BE2C (cell line): ENCODE results near the gene PFDN2. TPM values are rescaled to one million over a fixed set of nuclear protein-coding genes. Genes with fewer than 3 reads are reported as not detected.

Source experiments
- DNase-seq: peaks from one replicate; pipeline ENCODE4 v3.0.0-alpha.2; 2020
- H3K27me3 ChIP-seq: fragments of 250-450 bp; sonication (Bioruptor Pico); 2 replicates; pipeline ENCODE4 v1.5.1; 2020; ENCODE audit warnings: mild to moderate bottlenecking
- H3K36me3 ChIP-seq: fragments of 250-450 bp; sonication (Bioruptor Pico); 2 replicates; pipeline ENCODE4 v1.5.1; 2020; ENCODE audit warnings: mild to moderate bottlenecking
- H3K4me1 ChIP-seq: fragments of 250-450 bp; sonication (Bioruptor Pico); 2 replicates; pipeline ENCODE4 v1.5.1; 2020
- H3K4me3 ChIP-seq: 2 replicates; pipeline ENCODE4 v1.5.1; 2011; ENCODE audit warnings: low read depth, low read length
- H3K9me3 ChIP-seq: fragments of 250-450 bp; sonication (Bioruptor Pico); 2 replicates; pipeline ENCODE4 v1.5.1; 2020
- CTCF ChIP-seq: IDR thresholded peaks from 2 replicates; pipeline ENCODE4 v1.5.1; 2012; ENCODE audit warnings: mild to moderate bottlenecking, low read depth, low read length
- polyA plus RNA-seq: library from polyadenylated mRNA; unstranded; fragments of >200 nt; gene quantifications from one replicate; pipeline ENCODE4 v1.2.1, GENCODE V29; 2012; ENCODE audit warnings: low read depth, missing spikeins; ENCODE audit not compliant: insufficient read length, insufficient read depth

PFDN2 gene
- 340 TPM for polyA plus RNA-seq

- peak; percentile 89 for DNase-seq
- H3K27me3 ChIP-seq = no peaks in the 10 kb centered on the region
- H3K9me3 ChIP-seq = no peaks in the 10 kb centered on the region
- peak within 1 kb of the TSS; percentile 91 for H3K4me3 ChIP-seq
- H3K4me1 ChIP-seq = peaks cover 8% of the 10 kb centered on the region
- peaks cover 24% of the 10 kb centered on the region for H3K36me3 ChIP-seq
- no peak for TF ChIP-seq CTCF
Measured at GRCh38 chr1:161117759-161118581, at the start of gene PFDN2, which contains the start of gene NIT1. Gene PFDN2, minus strand, starts transcription at chr1:161118037. Its CDS starts 11 bp downstream, at chr1:161118026. Gene NIT1, plus strand, starts transcription at chr1:161118105. Its CDS starts 72 bp downstream, at chr1:161118177.

GRCh38 chr1:161166669-161167548 is 49.1 kb upstream of the PFDN2 start:
- Histone ChIP-seq H3K4me1 (no peaks in the 10 kb centered on the region), H3K9me3 (no peaks in the 10 kb centered on the region), H3K36me3 (peaks cover 16% of the 10 kb centered on the region), H3K4me3 (peak overlapping the region; percentile 84), H3K27me3 (no peaks in the 10 kb centered on the region)
- peak; percentile 48 for DNase-seq
- TF ChIP-seq CTCF = no peak

- Histone ChIP-seq H3K4me3 (peak within 1 kb of the TSS; percentile 84), H3K9me3 (no peaks in the 10 kb centered on the region), H3K36me3 (peaks cover 7% of the 10 kb centered on the region), H3K4me1 (no peaks in the 10 kb centered on the region), H3K27me3 (no peaks in the 10 kb centered on the region)
- peak; percentile 72 for TF ChIP-seq CTCF
- peak; percentile 96 for DNase-seq
Measured at GRCh38 chr1:161165742-161166668, 48.2 kb upstream of the PFDN2 start, which contains the start of gene PPOX. Gene PPOX, plus strand, starts transcription at chr1:161166426. Its CDS starts 422 bp downstream, at chr1:161166848.

- H3K36me3 ChIP-seq = no peaks in the 10 kb centered on the region; the same call in none of the 2 replicates
- no peak for DNase-seq
- peak overlapping the region; percentile 84 for H3K4me3 ChIP-seq
- H3K4me1 ChIP-seq = no peaks in the 10 kb centered on the region
- H3K9me3 ChIP-seq = no peaks in the 10 kb centered on the region
- no peaks in the 10 kb centered on the region for H3K27me3 ChIP-seq
- TF ChIP-seq CTCF = no peak
Measured at GRCh38 chr1:161164901-161165610, 47.2 kb upstream of the PFDN2 start.

GRCh38 chr1:161163793-161164192 is 46.0 kb upstream of the PFDN2 start:
- no peak for TF ChIP-seq CTCF

More at GRCh38 chr1:161163793-161164192, 46.0 kb upstream of the PFDN2 start:
- no peak overlapping the region for H3K4me3 ChIP-seq
- H3K4me1 ChIP-seq = no peaks in the 10 kb centered on the region; the same call in 1 of the 2 replicates
- H3K9me3 ChIP-seq = no peaks in the 10 kb centered on the region
- no peak for DNase-seq
- H3K36me3 ChIP-seq = no peaks in the 10 kb centered on the region; the same call in 1 of the 2 replicates
- no peaks in the 10 kb centered on the region for H3K27me3 ChIP-seq
